ENCODE data around the gene SRSF10.

DNA sequence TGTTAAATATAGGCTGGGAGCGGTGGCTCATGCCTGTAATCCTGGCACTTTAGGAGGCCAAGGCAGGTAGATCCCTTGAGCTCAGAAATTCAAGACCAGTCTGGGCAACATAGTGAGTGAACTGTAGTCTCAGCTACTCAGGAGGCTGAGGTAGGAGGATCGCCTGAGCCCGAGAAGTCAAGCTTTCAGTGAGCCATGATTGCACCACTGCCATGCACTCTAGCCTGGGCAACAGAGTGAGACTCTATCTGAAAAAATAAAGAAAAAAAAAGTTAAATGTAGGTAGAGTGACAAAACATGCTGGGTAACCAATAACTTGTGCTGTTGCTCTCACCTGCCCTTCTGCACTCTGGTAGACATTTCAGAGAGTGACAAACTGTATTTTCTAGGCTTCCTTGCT, 25.0 kb upstream of the SRSF10 start:
- no peak for TF ChIP-seq POLR2A (IDR thresholded peaks at IDR 0.05)
- TF ChIP-seq, protein P1, sequence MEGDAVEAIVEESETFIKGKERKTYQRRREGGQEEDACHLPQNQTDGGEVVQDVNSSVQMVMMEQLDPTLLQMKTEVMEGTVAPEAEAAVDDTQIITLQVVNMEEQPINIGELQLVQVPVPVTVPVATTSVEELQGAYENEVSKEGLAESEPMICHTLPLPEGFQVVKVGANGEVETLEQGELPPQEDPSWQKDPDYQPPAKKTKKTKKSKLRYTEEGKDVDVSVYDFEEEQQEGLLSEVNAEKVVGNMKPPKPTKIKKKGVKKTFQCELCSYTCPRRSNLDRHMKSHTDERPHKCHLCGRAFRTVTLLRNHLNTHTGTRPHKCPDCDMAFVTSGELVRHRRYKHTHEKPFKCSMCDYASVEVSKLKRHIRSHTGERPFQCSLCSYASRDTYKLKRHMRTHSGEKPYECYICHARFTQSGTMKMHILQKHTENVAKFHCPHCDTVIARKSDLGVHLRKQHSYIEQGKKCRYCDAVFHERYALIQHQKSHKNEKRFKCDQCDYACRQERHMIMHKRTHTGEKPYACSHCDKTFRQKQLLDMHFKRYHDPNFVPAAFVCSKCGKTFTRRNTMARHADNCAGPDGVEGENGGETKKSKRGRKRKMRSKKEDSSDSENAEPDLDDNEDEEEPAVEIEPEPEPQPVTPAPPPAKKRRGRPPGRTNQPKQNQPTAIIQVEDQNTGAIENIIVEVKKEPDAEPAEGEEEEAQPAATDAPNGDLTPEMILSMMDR (IDR thresholded peaks at IDR 0.05): no peak
